Measurements from ENCODE around the gene CCNK. TPM values are rescaled to one million over a fixed set of nuclear protein-coding genes. Genes with fewer than 3 reads are reported as not detected.

Gene CCNK
- total and polyA plus RNA-seq, 2 donors: 18.6 to 74.9 TPM

GRCh38 chr14:99543985-99544384, 62.8 kb downstream of the CCNK start:
- Histone ChIP-seq H3K27ac (ENCODE audit: low read depth) (no peak overlapping the region), H3K4me3 (ENCODE audit: low read depth, low read length) (no peak overlapping the region), H3K36me3 (ENCODE audit: insufficient read depth) (no peaks in the 10 kb centered on the region), H3K4me1 (ENCODE audit: insufficient read depth) (no peaks in the 10 kb centered on the region)
- no peak for DNase-seq (ENCODE audit: extremely low spot score)
- 95% methylated on average over 12 of the region's 12 CpGs for whole genome bisulfite sequencing

- Histone ChIP-seq H3K4me1 (ENCODE audit: insufficient read depth) (no peaks in the 10 kb centered on the region), H3K4me3 (ENCODE audit: low read depth, low read length) (no peak overlapping the region), H3K27ac (ENCODE audit: low read depth) (no peak overlapping the region), H3K36me3 (ENCODE audit: insufficient read depth) (no peaks in the 10 kb centered on the region)
- WGBS: 74% methylated on average over 11 of the region's 11 CpGs
- no peak for DNase-seq (ENCODE audit: extremely low spot score)
Measured at GRCh38 chr14:99544991-99545390, 63.8 kb downstream of the CCNK start.

- Histone ChIP-seq H3K4me1 (ENCODE audit: insufficient read depth) (no peaks in the 10 kb centered on the region), H3K36me3 (ENCODE audit: insufficient read depth) (no peaks in the 10 kb centered on the region), H3K4me3 (ENCODE audit: low read depth, low read length) (no peak overlapping the region), H3K27ac (ENCODE audit: low read depth) (no peak overlapping the region)
- no peak for DNase-seq (ENCODE audit: extremely low spot score)
- 74% methylated on average over 6 of the region's 6 CpGs for WGBS
Measured at GRCh38 chr14:99545586-99545985, 64.4 kb downstream of the CCNK start.

- no peaks in the 10 kb centered on the region for H3K36me3 ChIP-seq (ENCODE audit: insufficient read depth)
- no peaks in the 10 kb centered on the region for H3K4me1 ChIP-seq (ENCODE audit: insufficient read depth)
- H3K27ac ChIP-seq (ENCODE audit: low read depth): no peak overlapping the region
- no peak overlapping the region for H3K4me3 ChIP-seq (ENCODE audit: low read depth, low read length)
- DNase-seq (ENCODE audit: extremely low spot score): no peak
- 50% methylated on average over 13 of the region's 13 CpGs for WGBS
Measured at GRCh38 chr14:99546234-99546879, 65.1 kb downstream of the CCNK start.

GRCh38 chr14:99548255-99548654, 67.0 kb downstream of the CCNK start:
- Histone ChIP-seq H3K4me3 (ENCODE audit: low read depth, low read length) (no peak overlapping the region), H3K27ac (ENCODE audit: low read depth) (no peak overlapping the region), H3K4me1 (ENCODE audit: insufficient read depth) (no peaks in the 10 kb centered on the region), H3K36me3 (ENCODE audit: insufficient read depth) (no peaks in the 10 kb centered on the region)
- DNase-seq (ENCODE audit: extremely low spot score): no peak
- 87% methylated on average over 18 of the region's 18 CpGs for WGBS

- no peaks in the 10 kb centered on the region for H3K4me1 ChIP-seq (ENCODE audit: insufficient read depth)
- WGBS: 59% methylated on average over 10 of the region's 10 CpGs
- no peaks in the 10 kb centered on the region for H3K36me3 ChIP-seq (ENCODE audit: insufficient read depth)
- DNase-seq (ENCODE audit: extremely low spot score): no peak
- no peak overlapping the region for H3K27ac ChIP-seq (ENCODE audit: low read depth)
- H3K4me3 ChIP-seq (ENCODE audit: low read depth, low read length): no peak overlapping the region
Measured at GRCh38 chr14:99548871-99549515, 67.8 kb downstream of the CCNK start.

GRCh38 chr14:99549684-99550083, 68.5 kb downstream of the CCNK start:
- peaks cover under 1% of the 10 kb centered on the region for H3K4me1 ChIP-seq (ENCODE audit: insufficient read depth)
- H3K27ac ChIP-seq (ENCODE audit: low read depth): no peak overlapping the region
- no peak for DNase-seq (ENCODE audit: extremely low spot score)
- no peaks in the 10 kb centered on the region for H3K36me3 ChIP-seq (ENCODE audit: insufficient read depth)
- no peak overlapping the region for H3K4me3 ChIP-seq (ENCODE audit: low read depth, low read length)
- 81% methylated on average over 10 of the region's 10 CpGs for WGBS

GRCh38 chr14:99550387-99550992, 69.3 kb downstream of the CCNK start:
- Histone ChIP-seq H3K4me3 (ENCODE audit: low read depth, low read length) (no peak overlapping the region), H3K27ac (ENCODE audit: low read depth) (no peak overlapping the region), H3K36me3 (ENCODE audit: insufficient read depth) (no peaks in the 10 kb centered on the region), H3K4me1 (ENCODE audit: insufficient read depth) (peaks cover 2% of the 10 kb centered on the region)
- 95% methylated on average over 11 of the region's 11 CpGs for WGBS
- no peak for DNase-seq (ENCODE audit: extremely low spot score)

GRCh38 chr14:99551034-99551922, 70.1 kb downstream of the CCNK start:
- H3K27ac ChIP-seq (ENCODE audit: low read depth): no peak overlapping the region
- H3K36me3 ChIP-seq (ENCODE audit: insufficient read depth): no peaks in the 10 kb centered on the region
- WGBS: 75% methylated on average over 11 of the region's 11 CpGs
- no peak overlapping the region for H3K4me3 ChIP-seq (ENCODE audit: low read depth, low read length)
- H3K4me1 ChIP-seq (ENCODE audit: insufficient read depth): peaks cover 2% of the 10 kb centered on the region
- DNase-seq (ENCODE audit: extremely low spot score): no peak

- H3K36me3 ChIP-seq (ENCODE audit: insufficient read depth): no peaks in the 10 kb centered on the region
- no peak overlapping the region for H3K4me3 ChIP-seq (ENCODE audit: low read depth, low read length)
- DNase-seq (ENCODE audit: extremely low spot score): no peak
- no peak overlapping the region for H3K27ac ChIP-seq (ENCODE audit: low read depth)
- WGBS: 82% methylated on average over 9 of the region's 9 CpGs
- peaks cover 2% of the 10 kb centered on the region for H3K4me1 ChIP-seq (ENCODE audit: insufficient read depth)
Measured at GRCh38 chr14:99552021-99552553, 70.9 kb downstream of the CCNK start.

- Histone ChIP-seq H3K36me3 (ENCODE audit: insufficient read depth) (no peaks in the 10 kb centered on the region), H3K27ac (ENCODE audit: low read depth) (no peak overlapping the region), H3K4me1 (ENCODE audit: insufficient read depth) (peaks cover 2% of the 10 kb centered on the region), H3K4me3 (ENCODE audit: low read depth, low read length) (no peak overlapping the region)
- DNase-seq (ENCODE audit: extremely low spot score): no peak
- WGBS: 71% methylated on average over 13 of the region's 13 CpGs
Measured at GRCh38 chr14:99552572-99553216, 71.5 kb downstream of the CCNK start.

- H3K27ac ChIP-seq (ENCODE audit: low read depth): no peak overlapping the region
- peaks cover 2% of the 10 kb centered on the region for H3K4me1 ChIP-seq (ENCODE audit: insufficient read depth)
- H3K4me3 ChIP-seq (ENCODE audit: low read depth, low read length): no peak overlapping the region
- no peaks in the 10 kb centered on the region for H3K36me3 ChIP-seq (ENCODE audit: insufficient read depth)
- no peak for DNase-seq (ENCODE audit: extremely low spot score)
- WGBS: 74% methylated on average over 12 of the region's 12 CpGs
Measured at GRCh38 chr14:99554184-99554583, 73.0 kb downstream of the CCNK start.
